Glomerular endothelial cell (primary cell): ENCODE results near the gene DOK6. TPM values are rescaled to one million over a fixed set of nuclear protein-coding genes. Genes with fewer than 3 reads are reported as not detected.
"Not testable (repeated sequence)": the region's sequence is repeated elsewhere in the genome, so short reads cannot be mapped to it uniquely, and the experiment has no call there.

Experiments used
- DNase-seq: peaks from one replicate; pipeline ENCODE4 v3.0.0-alpha.2; 2011; ENCODE audit warnings: low read depth, low spot score; ENCODE audit errors: extremely low read depth
- total RNA-seq: library from RNA; depleted of rRNA; stranded (reverse); fragments of >200 nt; gene quantifications from 2 replicates; pipeline ENCODE4 v1.2.3, GENCODE V29; 2015

Gene DOK6
- total RNA-seq, result 1.1 and 1.2 TPM in 2 replicates

DNA sequence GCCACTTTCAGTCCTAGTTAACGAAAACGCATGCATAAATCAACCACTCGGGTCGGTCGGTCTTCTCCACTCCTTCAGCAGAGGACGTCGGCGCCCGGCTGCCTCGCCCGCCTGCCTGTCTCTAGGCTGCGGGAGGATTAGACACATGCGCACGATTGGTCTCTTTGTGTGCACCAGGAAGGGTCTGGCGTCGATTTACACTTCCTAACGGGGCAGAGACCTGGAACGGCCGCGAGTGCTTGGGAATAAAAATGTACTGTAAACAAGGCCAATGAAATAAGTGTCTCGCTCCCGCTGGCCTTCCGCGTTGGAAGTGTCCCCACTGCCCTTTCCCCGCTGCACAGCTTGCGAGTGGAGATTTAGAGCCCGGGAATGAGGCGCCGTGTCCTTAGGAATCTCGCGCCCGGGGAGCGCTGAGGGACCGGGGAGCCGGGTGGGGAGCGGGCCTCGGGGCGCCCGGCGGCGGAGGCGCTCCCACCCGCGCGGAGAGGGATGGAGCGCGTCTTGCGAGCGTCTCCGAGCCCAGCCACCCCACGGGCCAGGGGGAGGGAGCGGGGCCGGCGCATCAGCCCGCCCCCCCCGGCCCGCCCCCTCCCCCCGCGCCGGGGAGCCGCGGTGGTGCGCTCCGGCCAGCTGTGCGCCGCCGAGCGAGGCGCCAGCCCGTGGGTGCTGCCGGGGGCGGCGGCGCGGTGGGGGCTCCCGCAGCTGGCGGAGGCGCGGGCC lies at the start of gene DOK6:
Gene DOK6 (plus strand): TSS at position 636 of the 723 bp plus-strand sequence.
- peak; percentile 20 for DNase-seq

DNA sequence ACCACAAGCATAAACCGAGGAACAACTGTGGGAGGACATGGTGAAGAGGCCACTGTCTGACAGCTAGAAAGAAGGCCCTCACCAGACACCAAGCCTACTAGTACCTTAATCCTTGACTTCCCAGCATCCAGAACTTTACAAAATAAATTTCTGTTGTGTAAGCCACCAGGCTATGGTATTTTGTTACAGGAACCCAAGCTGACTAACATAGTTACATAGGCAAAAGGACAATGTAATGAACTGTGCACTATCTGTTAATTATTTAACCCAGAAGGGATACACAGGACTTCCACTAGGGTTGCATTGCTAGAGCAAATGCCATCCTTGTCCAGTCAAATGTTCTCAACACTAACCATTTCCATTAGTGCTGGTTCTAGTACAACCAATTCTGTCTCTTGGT lies 47.7 kb upstream of the DOK6 start:
- no peak for DNase-seq

DNA sequence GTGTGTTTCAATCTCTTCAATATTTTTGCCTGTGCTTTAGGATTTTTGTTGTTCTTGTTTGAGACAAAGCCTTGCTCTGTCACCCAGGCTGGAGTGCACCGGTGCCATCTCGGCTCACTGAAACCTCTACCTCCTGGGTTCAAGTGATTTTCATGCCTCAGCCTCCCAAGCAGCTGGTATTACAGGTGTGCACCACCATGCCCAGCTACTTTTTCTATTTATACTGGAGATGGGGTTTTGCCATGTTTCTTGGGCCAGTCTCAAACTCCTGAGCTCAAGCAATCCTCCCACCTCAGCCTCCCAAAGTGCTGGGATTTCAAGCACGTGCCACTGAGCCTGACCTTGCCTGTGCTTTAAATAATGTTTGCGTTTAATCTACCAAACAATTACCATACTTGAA lies 43.1 kb upstream of the DOK6 start:
- DNase-seq, result no peak

DNA sequence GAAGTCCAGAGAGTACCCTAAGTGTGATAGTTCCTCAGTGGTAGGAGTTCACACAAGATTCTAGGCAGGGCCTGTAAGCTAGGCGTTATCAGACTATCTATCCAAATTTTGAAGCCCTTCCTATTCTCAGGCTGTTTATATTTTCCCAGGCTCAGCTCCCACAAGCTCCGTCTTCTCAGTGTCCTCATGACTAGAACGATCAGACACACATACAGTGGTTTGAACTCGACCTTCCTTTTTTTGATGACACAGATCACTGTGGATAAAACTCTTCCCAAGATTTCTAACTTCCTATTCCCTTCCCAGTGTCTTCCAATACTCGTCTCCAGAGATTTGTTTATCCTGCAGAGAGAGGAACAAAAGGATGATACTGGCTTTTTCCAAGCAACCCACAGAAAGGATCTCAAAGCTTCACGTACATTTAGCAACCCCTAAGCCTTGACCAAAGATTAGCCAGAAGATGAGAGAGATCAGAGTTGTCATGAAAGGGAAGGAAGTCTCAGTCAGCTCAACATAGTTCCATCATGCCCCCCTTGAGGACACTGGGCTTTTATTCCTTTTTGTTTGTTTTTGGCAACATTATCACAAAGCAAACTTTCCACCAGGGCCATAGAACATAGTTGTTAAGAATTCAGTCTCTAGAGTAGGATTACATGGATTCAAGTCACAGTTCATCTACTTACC lies 42.3 kb upstream of the DOK6 start:
- DNase-seq, result no peak

DNA sequence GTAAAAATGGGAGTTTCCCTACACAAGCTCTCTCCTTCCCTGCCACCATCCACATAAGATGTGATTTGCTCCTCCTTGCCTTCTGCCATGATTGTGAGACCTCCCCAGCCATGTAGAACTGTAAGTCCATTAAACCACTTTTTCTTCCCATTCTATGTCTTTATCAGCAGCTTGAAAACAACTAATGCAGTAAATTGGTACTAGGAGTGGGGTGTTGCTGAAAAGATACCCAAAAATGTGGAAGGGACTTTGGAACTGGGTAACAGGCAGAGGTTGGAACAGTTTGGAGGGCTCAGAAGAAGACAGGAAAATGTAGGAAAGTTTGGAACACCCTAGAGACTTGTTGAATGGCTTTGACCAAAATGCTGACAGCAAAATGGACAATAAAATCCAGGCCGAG lies 40.9 kb upstream of the DOK6 start:
- not testable (repeated sequence) for DNase-seq

DNA sequence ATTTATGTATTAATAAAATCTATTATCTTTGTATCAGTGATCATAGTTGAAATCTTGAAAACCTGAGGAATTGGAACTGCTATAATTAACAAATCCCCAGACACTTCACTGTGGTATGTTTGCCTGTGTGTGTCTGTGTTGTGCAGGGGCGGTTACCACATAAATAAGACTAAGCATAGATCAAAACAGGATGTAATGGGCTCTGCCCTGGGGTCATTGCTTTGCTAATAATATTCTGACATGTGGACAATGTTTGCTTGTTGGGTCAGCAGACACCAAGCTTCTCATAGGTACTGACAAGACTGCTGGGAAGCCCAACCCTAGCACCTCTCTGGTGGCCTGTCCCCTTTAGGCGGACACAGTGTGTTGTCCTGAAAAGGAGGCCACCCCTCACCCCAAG lies 35.8 kb upstream of the DOK6 start:
- DNase-seq, result no peak

DNA sequence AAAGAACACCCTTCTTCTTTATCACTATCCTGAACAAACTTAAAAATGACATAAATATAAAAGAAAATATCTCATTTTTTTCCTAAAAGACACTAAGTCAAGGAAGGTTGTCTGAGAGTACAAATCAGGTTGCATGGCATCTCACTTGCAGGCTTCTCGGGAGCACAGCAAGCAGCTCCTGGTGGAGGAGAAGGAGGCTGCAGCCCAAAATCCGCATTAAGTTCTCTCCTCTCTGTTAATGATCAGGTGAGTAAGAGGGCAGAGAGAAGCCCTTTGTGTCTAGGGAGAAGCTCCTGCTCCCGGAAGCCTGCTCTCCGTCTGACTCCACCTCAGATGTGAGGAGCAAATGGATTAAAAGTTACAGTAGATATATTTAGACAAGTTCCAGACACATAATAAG lies 35.0 kb upstream of the DOK6 start:
- DNase-seq, result no peak

DNA sequence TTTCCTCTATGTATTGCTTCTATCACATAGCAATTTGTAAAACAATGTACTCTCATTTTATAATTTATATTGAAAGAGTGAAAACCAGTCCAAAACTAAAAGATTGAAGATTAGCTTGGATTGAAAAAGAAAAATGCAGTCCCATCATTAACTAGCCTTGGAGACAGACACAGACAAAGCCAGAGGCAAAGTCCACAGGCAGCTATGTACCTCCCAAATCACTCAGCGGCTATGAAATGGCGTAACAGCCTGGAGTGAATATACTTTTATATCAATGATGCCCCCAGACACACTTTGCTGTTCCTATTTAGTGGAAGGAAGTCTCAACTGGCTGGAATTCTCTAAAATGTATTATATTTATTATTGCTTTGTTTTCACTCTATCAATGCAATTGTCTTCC lies 33.6 kb upstream of the DOK6 start:
- no peak for DNase-seq

DNA sequence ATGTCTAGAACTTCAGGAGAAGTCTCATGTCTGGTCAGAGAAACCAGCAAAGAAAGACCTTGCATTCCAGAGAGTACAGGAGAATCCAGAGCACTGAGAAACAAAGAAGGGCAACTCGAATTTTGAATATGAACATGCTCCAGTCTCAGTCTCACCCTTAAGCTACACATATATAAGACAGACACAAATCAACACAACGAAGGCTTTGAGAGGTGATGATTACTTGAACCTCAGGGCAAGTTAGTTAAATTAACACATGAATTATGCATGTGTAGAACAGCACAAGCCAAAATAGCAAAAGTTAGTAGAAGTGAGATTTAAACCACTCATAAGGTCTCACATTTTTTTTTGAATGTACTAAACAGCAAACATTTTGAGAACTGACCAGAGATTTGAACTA lies 29.0 kb upstream of the DOK6 start:
- no peak for DNase-seq

DNA sequence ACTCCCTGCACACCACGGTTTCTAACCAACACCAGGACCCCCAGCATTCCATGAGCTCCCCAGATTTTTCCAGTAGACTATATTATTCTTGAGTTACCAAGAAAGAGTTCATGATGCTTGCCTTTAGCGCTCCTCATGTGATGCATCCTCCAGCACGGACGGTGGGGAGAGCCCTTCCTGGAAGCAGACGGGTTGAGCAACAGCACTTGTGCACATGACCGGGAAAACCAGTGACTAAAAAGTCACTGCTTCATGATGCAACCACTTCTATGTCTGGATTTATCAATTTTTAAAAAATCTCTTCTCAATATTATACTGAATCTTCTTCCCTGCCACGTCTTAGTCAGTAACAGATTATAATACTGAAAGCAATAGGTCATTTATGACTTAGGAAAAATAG lies 20.4 kb upstream of the DOK6 start:
- DNase-seq, result no peak

DNA sequence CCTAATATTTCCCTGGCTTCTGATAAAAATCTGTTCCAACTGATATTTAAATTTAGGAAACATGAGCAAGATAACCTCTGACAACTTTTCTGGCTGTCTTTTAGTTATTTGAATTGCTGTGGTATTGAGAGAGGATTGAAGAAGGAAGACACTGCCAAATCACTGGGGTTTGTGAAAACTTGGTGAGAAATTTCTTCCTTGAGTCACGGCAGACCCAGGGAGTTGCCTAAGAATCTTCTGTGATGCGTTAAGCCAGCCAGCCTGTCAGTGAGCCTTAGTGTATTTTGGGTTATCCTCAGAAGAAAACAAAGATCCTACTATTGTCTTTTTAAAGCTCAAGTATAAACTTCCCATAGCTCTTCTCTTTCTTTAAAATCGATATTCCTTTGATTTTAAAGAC lies 17.5 kb upstream of the DOK6 start:
- no peak for DNase-seq

DNA sequence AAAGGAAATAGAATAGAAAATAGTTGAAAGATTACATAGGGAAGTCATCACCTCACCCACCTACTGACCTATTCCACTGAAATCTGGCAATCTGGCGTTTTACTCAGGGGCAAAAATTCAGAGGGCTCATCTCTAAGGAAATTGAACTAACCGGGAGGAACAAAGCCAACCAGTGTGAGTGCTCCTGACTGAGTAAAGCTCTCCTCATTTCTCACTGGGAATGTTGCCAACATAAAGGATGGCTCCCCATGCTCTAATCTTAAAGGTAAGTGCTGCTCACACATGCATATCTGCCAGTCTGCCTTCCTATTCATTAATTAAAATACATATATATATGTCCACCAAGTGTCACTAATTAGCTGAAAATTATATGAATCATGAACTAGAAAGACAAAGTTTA lies 13.5 kb upstream of the DOK6 start:
- no peak for DNase-seq

DNA sequence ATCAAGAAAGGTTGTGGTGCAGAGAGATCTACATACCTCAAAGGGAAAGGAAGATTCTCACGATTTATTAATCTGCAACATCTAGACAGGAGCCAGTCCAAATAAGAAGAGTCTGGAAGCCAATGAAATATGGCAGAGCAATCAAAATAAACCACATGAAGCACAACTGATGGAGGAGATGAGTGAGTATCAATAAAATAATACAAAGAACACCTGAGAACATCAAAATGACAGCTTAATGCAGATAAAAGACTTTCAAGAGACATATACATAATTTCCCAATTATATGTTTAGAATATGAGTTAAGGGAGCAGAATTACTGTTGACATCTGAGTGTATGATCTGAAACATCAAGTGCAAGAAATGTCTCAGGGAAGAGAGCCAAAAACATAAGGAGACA lies 12.5 kb upstream of the DOK6 start:
- DNase-seq, result no peak

DNA sequence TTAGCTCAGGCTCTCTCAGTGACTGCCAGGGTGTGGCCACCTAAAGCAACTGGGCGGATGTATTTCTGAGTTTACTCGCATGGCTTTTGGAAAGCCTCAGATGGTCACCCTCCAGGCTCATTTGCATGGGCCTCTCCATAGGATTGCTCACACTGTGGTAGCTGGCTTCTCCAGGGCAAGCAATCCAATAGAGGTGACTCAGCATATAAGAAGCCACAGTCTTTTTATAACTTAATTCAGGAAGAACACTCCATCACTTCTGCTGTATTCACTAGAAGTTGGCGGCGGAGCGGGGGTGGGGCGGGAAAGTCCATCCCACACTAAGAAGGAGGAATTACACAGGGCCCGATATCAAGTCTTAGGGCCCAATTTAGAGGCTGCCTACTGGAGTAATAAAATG lies 3.6 kb upstream of the DOK6 start:
- no peak for DNase-seq

DNA sequence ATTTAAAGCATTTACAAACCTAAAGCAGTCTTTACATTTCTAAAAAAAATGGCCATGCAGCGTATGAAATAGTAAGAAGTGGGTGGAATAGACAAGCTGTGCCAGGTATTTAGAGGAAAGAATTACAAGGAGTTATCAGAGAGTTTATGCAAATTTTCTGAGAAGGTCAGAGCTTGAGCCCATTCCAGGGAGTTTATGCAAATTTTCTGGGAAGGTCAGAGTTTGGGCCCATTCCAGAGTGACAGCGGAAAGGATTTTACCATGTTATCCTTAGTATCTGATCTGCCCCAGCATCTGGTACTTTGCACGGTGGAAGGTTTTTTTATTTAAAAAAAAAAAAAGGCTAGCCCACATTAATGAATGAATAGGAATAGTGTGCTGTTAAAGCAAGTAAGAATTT lies 1.4 kb upstream of the DOK6 start:
- DNase-seq, result no peak

DNA sequence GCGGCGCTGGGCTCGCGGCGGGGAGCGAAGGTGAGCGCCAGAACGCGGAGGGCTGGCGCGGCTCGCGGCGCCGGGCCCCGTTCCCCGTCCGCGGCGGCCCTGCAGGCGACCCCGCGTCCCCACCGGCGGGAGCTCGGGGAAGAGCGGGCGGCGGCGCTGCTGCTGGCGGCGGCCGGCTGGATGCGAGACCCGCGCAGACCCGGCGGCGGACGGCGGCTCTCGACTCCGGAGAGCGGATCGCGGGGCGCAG lies 213 bp downstream of the DOK6 start:
- no peak for DNase-seq

DNA sequence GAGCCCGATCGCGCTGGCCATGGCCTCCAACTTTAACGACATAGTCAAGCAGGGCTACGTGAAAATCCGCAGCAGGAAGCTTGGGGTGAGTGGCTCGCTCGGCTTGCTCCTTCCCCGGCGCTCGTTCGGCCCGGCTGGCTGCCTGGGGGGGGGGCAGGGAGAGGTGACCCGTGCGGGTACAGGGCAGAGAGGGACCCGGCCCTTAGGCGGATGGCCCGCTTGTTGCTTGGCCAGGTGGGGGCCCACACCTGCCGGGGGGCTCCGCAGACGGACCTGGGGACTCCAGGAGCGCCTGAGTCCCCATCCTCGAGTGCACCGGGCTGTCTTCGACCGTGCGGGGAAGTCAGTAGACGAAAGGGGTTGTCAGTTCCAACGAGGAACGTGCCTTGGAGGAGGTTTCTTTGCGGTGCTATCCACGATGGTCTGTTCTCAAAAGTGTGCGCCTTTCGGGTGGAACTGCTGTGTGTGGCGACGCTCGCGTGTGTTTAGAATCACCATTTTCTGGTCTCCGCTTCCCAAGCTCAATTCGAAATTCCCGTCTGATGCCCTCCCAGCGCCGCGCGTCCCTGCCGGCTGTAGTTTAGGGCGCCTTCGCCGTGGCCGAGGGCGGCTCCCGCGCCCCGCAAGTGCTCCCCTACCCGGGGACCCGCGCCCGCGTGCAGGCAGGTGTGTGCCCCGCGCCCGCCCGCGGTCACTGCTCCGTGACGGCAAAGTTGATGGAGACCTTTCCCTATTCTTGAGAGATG lies 711 bp downstream of the DOK6 start:
- no peak for DNase-seq

DNA sequence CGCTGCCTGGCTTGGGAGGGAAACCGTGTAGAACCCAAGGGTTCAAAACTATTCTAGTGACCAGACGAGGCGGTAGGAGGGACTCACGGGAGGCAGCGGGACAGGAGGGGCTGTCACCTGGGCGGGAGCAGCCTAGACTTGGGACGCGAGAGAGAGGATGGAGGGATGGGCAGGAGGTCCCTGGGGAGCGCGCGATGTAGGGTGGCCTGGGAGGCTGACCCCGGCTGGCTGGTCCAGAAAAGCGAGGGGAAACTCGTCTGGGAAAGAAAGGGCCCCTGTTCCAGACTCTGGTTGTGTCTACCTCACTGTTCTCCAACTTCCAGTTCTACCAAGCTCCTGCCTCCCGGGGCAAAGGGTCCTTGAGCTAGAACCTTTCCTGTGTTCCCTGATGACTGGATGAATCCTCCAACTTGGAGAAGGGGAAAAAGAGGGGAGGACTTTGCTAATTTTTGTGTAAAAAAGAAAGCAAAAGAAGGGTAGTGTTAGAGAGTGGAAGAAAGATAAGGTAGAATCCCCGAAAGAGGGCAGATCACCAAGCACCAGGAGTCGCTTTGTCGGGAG lies 1.4 kb downstream of the DOK6 start:
- no peak for DNase-seq

DNA sequence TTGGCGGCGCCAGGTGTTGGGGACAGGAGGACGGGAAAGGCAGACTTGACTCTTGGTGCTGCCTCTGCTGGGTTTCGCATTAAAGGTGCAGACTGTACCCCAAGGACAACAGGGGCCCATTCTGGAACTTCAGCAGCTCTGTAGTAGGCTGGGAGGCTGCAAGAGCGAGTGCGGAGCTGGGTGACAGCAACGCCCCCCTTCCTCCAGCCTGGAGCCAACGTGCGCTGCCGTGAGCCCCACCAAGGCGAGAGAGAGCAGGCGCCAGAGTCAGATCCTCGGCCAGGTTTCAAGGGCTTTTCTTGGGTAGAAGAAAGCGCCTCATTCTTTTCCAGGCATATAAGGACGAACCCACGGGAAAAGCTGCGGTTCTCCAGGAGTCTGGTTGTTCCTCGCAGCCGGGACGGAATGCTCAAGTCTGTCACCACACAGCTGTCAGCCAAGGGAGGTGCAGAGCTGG lies 1.9 kb downstream of the DOK6 start:
- no peak for DNase-seq

DNA sequence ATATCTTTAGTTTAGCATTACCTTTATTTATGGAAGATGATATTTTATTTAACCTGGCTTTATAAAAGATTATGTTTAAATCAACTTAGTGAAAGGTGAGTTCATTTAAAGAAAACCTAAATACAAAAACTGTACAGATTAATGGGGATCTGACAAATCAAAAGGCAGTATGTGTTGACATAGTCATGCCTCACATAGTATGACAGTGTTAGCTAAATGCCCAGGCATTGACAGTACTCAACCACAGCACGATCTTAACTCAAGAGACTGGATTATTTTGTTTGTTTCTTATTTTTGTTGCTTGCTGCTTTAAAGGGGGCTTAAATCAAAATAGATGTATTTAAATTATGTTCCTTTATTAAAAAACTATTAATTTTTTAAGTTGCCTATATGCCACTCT lies 7.8 kb downstream of the DOK6 start:
- DNase-seq, result no peak

DNA sequence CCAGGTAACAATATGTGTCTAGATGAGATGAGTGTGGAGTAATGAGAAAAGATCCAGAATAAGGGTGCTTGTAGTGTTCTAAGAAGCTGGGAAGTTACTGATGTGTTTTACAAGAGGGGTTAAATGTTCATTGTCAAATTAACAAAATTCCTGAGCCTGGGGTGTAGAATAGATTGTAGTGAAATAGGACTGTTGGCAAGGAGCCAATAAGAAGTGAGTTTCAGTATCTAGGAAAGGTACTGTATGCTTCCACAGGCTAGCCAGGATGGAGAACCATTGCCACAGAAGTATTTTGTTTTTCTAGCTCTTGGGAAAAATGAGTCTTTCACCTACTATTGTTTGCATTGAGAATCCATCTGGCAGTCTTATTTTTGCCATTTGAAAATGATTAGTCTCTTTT lies 10.5 kb downstream of the DOK6 start:
- no peak for DNase-seq

DNA sequence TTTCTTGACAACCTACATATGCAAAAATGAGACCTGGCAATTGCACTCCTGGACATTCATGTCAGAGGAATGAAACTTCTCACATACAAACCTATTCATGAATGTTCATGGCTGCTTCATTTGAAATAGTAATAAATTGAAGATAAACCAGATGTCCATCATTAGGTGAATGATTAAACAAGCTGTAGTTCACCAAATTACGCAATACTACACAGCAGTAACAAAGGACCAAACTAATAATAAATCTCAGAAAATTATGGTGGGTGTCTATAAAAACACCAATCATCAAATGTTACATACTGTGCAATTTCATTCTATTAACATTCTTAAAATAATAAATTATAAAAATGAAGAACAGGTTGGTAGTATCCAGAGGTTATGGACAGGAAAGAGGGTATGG lies 13.5 kb downstream of the DOK6 start:
- DNase-seq, result no peak
